K562 (cell line): ENCODE measurements around the gene HNRNPA3. TPM values are rescaled to one million over a fixed set of nuclear protein-coding genes. Genes with fewer than 3 reads are reported as not detected.
"Not testable (repeated sequence)": the region's sequence is repeated elsewhere in the genome, so short reads cannot be mapped to it uniquely, and the experiment has no call there.

Experiments used
- ATAC-seq: fragments of 200-7000 bp; cut with Tn5 transposase; 3 replicates; pipeline ENCODE4 v1.9.1; 2020; ENCODE audit warnings: moderate library complexity
- BruUV-seq: library from RNA; stranded (reverse); fragments of 400-500 nt; replicated peaks from 2 replicates; lab custom pipeline; 2021; lab: Mats Ljungman, UMichigan
- CTCF ChIA-PET: fragments of 300-600 bp; formaldehyde crosslinking; extraction: SDS; loops from one replicate; lab custom pipeline; 2021; ENCODE audit warnings: low intra/inter-chr PET ratio; lab: Yijun Ruan, JAX
- POLR2A ChIA-PET: fragments of 300-600, 350-650 bp; sonication (Branson Sonifier 250); formaldehyde crosslinking; extraction: SDS; loops from one replicate; lab custom pipeline; 2021; ENCODE audit warnings: antibody characterized with exemption, inconsistent platforms; lab: Yijun Ruan, JAX
- DNase-seq, 4 experiments: peaks; one replicate each; pipeline versions ENCODE4 v3.0.0 to v3.0.0-alpha.2; 2011 to 2018; ENCODE audit warnings: low spot score in 3 of 4, mixed read lengths in 3 of 4; ENCODE audit errors: extremely low read depth in 1 of 4
- FAIRE-seq: peaks from 2 replicates; lab custom pipeline; 2011; peaks lifted over from hg19 to GRCh38; lab: Jason Lieb, UNC
- H2AFZ ChIP-seq: 2 replicates; pipeline ENCODE4 v1.6.0; 2011; ENCODE audit warnings: low read depth, low read length, control low read depth, inconsistent platforms
- H3K27ac ChIP-seq: fragments of 200-600 bp; 3 replicates; pipeline ENCODE4 v1.8.0; 2011; ENCODE audit warnings: low read depth, mild to moderate bottlenecking, control low read depth, inconsistent platforms, low read length, moderate library complexity, mixed read lengths; ENCODE audit errors: extremely low read depth
- H3K27me3 ChIP-seq, 2 experiments: fragments of 300-600 bp in 1 of 2; 2 replicates in 1 of 2; 3 replicates in 1 of 2; pipeline versions ENCODE4 v1.6.0 to v1.8.0; 2011; ENCODE audit warnings: inconsistent platforms in 2 of 2, low read length in 2 of 2, mild to moderate bottlenecking in 1 of 2, mixed read lengths in 1 of 2, moderate library complexity in 1 of 2; ENCODE audit not compliant: control insufficient read depth in 2 of 2, insufficient read depth in 2 of 2
- H3K36me3 ChIP-seq: fragments of 300-600 bp; 3 replicates; pipeline ENCODE4 v1.8.0; 2011; ENCODE audit warnings: mild to moderate bottlenecking, low read length, inconsistent platforms; ENCODE audit not compliant: control insufficient read depth, insufficient read depth
- H3K4me1 ChIP-seq, 2 experiments: fragments of 200-600 bp in 1 of 2; replicated peaks in 1 of 2; 2 replicates in 1 of 2; 3 replicates in 1 of 2; pipeline versions ENCODE4 v1.5.1 to v1.8.0; 2011; ENCODE audit warnings: inconsistent platforms in 2 of 2, low read length in 2 of 2, mild to moderate bottlenecking in 1 of 2, mixed read lengths in 1 of 2, moderate library complexity in 1 of 2; ENCODE audit not compliant: control insufficient read depth in 2 of 2, insufficient read depth in 2 of 2
- H3K4me2 ChIP-seq: 2 replicates; pipeline ENCODE4 v1.6.1; 2011; ENCODE audit warnings: low read length, control low read depth, inconsistent platforms, mixed read lengths; ENCODE audit not compliant: insufficient read depth
- H3K4me3 ChIP-seq: fragments of 200-600 bp; sonication (generic), shearing (Covaris generic); 2 replicates; pipeline ENCODE4 v1.5.1; 2016; ENCODE audit warnings: control low read depth, inconsistent platforms
- H3K79me2 ChIP-seq: fragments of 200-600 bp; 3 replicates; pipeline ENCODE4 v1.8.0; 2011; ENCODE audit warnings: low read length, inconsistent platforms; ENCODE audit not compliant: control insufficient read depth, insufficient read depth
- H3K9ac ChIP-seq, 2 experiments: 2 replicates each; pipeline versions ENCODE4 v1.6.0 to v1.6.1; 2011; ENCODE audit warnings: low read depth in 2 of 2, low read length in 2 of 2, control low read depth in 1 of 2, inconsistent platforms in 1 of 2, mild to moderate bottlenecking in 1 of 2, mixed read lengths in 1 of 2; ENCODE audit not compliant: insufficient read depth in 1 of 2
- H3K9me1 ChIP-seq: one replicate; pipeline ENCODE4 v1.6.0; 2011; ENCODE audit warnings: inconsistent platforms, mild to moderate bottlenecking, low read length, moderate library complexity; ENCODE audit not compliant: control insufficient read depth, insufficient read depth
- H3K9me3 ChIP-seq: replicated peaks from 2 replicates; pipeline ENCODE4 v1.5.1; 2011; ENCODE audit warnings: low read depth, low read length, inconsistent platforms; ENCODE audit not compliant: control insufficient read depth, insufficient read depth
- H4K20me1 ChIP-seq: replicated peaks from 2 replicates; pipeline ENCODE4 v1.6.1; 2011; ENCODE audit warnings: low read length, inconsistent platforms, mixed read lengths; ENCODE audit not compliant: control insufficient read depth, insufficient read depth
- BACH1 ChIP-seq: fragments of 200-800 bp; sonication (Bioruptor generic); IDR thresholded peaks from 2 replicates; pipeline ENCODE4 v1.6.1; 2016; ENCODE audit warnings: missing genetic modification characterization, missing compliant biosample characterization
- MCM2 ChIP-seq: fragments of 450-650 bp; IDR thresholded peaks from 2 replicates; pipeline ENCODE4 v1.6.1; 2017; ENCODE audit warnings: low read depth, mild to moderate bottlenecking
- OTX1 ChIP-seq: fragments of 450-650 bp; formaldehyde crosslinking; IDR thresholded peaks from 2 replicates; pipeline ENCODE4 v1.4.0; 2022; ENCODE audit warnings: mild to moderate bottlenecking
- PURB ChIP-seq: sonication (generic); formaldehyde crosslinking; IDR thresholded peaks from 2 replicates; pipeline ENCODE4 v1.9.0; 2021; ENCODE audit warnings: low read depth, mild to moderate bottlenecking, missing genetic modification reagents
- RFX7 ChIP-seq: fragments of 250-450 bp; sonication (Bioruptor Pico); IDR thresholded peaks from 2 replicates; pipeline ENCODE4 v1.5.1; 2021; ENCODE audit warnings: mild to moderate bottlenecking
- TCF3 ChIP-seq: sonication (generic); formaldehyde crosslinking; IDR thresholded peaks from 2 replicates; pipeline ENCODE4 v1.4.0; 2020; ENCODE audit warnings: mild to moderate bottlenecking, missing genetic modification reagents
- TOE1 ChIP-seq, 2 experiments: fragments of 450-650 bp in 1 of 2; sonication (generic) in 1 of 2; formaldehyde crosslinking in 1 of 2; IDR thresholded peaks; 2 replicates each; pipeline versions ENCODE4 v1.7.1 to v1.8.0; 2016 to 2022; ENCODE audit warnings: borderline replicate concordance in 2 of 2, mild to moderate bottlenecking in 2 of 2, antibody characterized with exemption in 1 of 2, inconsistent platforms in 1 of 2, low read depth in 1 of 2, missing genetic modification reagents in 1 of 2, moderate library complexity in 1 of 2
- WGBS: fragments of 100-300 bp; shearing (Covaris generic); methylation state at CpG from one replicate; pipeline ENCODE4 v1.1.6; 2016; ENCODE audit warnings: low coverage, mixed read lengths; ENCODE audit not compliant: insufficient coverage; ENCODE audit errors: missing lambda C conversion rate; 5-methylcytosine and 5-hydroxymethylcytosine counted together
- in situ Hi-C: fragments of 300-500 bp; cut with MboI; formaldehyde crosslinking; loops from 4 replicates; pipeline ENCODE4 v1.15.0; 2018; ENCODE audit warnings: inconsistent platforms, mixed read lengths
- intact Hi-C: fragments of 100-400 bp; cut with micrococcal nuclease; formaldehyde crosslinking; loops from 2 replicates; pipeline ENCODE4 v1.14.2; 2022
- polyA plus RNA-seq, 8 experiments: library from polyadenylated mRNA; depleted of rRNA in 4 of 8; stranded (reverse) in 5 of 8; unstranded in 3 of 8; fragments of >200 nt; fragmentation: Nextera tagmentation in 2 of 8; fragmentation: Illumina TruSeq in 1 of 8; extraction: Ambion mirVana in 2 of 8; extraction: Trizol in 1 of 8; gene quantifications; 2 replicates each; pipeline versions ENCODE4 v1.2.1 to v1.2.3, GENCODE V29; 2011 to 2014; ENCODE audit warnings: inconsistent platforms in 1 of 8, missing spikeins in 1 of 8
- total RNA-seq, 7 experiments: library from RNA; depleted of rRNA in 6 of 7; stranded (reverse); fragments of >200 nt in 6 of 7; fragmentation: Illumina TruSeq in 2 of 7; extraction: Trizol in 2 of 7; gene quantifications; 2 replicates each; pipeline versions ENCODE4 v1.2.1 to v1.2.3, GENCODE V29; 2011 to 2021; ENCODE audit warnings: low replicate concordance in 1 of 7
- TF ChIP-seq, protein P1 (sequence below), 2 experiments: fragments of 450-650 bp in 1 of 2; sonication (generic) in 1 of 2; formaldehyde crosslinking in 1 of 2; IDR thresholded peaks in 1 of 2; conservative IDR thresholded peaks in 1 of 2; 2 replicates each; pipeline versions ENCODE4 v1.6.1 to v1.8.1; 2016 to 2023; ENCODE audit warnings: mild to moderate bottlenecking in 2 of 2, moderate library complexity in 2 of 2, inconsistent platforms in 1 of 2, missing genetic modification reagents in 1 of 2
- TF ChIP-seq, protein P2 (sequence below): fragments of 150-350 bp; conservative IDR thresholded peaks from 2 replicates; pipeline ENCODE4 v1.6.1; 2014; ENCODE audit warnings: low read length

HNRNPA3 gene
- total and polyA plus RNA-seq, 9 of the 15 experiments (the other 6 are each of a cell fraction or from before 2014, with no cell fraction given): 72.8 to 428 (median 192) TPM

DNA sequence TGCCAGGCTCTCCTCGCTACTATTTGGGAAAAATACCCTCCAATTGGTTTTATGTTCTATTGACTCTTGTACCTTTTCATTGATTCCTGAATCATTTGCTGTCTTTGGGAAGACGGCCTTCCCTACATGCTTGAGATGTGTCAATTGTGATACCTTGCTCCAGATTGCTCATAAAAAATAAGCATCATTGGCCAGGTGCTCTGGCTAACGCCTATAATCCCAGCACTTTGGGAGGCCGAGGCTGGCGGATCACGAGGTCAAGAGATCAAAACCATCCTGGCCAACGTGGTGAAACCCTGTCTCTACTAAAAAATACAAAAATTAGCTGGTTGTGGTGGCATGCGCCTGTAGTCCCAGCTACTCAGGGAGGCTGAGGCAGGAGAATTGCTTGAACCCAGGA lies 54.4 kb downstream of the HNRNPA3 start:
- intact Hi-C loops: loop anchor here (5.0 to 10.0 kb wide), 3 partner anchors 125 to 348 kb away; partner anchors contain the start of gene AGPS
- H3K27me3 ChIP-seq; in situ Hi-C loops; H3K9ac ChIP-seq; H3K4me2 ChIP-seq; CTCF ChIA-PET; BruUV-seq; DNase-seq; H3K9me3 ChIP-seq; ATAC-seq; H3K36me3 ChIP-seq; H3K27ac ChIP-seq; FAIRE-seq; H3K9me1 ChIP-seq; H3K4me3 ChIP-seq; H2AFZ ChIP-seq; H4K20me1 ChIP-seq; TF ChIP-seq TOE1 (IDR thresholded peaks at IDR 0.05; ENCODE audit: borderline replicate concordance): not testable (repeated sequence)
- TF ChIP-seq OTX1 (CRISPR knock-in tag) (0 out of 2 replicates have a peak, but pooled peaks have one; percentile 36), TOE1 (CRISPR knock-in tag; IDR thresholded peaks at IDR 0.05; ENCODE audit: borderline replicate concordance, low read depth) (0 out of 2 replicates have a peak, but pooled peaks have one; percentile 4)
- 83% methylated on average over 8 of the region's 8 CpGs for WGBS
- peaks cover 16 to 31% of the 10 kb centered on the region in 2 experiments for H3K4me1 ChIP-seq
- H3K79me2 ChIP-seq: peaks cover 25% of the 10 kb centered on the region
- POLR2A ChIA-PET: interaction anchor here (1.0 to 12.9 kb wide), 5 partner anchors 14 to 46 kb away, joined by 3 to 199 read pairs (median 12); no protein-coding TSS in a partner anchor

DNA sequence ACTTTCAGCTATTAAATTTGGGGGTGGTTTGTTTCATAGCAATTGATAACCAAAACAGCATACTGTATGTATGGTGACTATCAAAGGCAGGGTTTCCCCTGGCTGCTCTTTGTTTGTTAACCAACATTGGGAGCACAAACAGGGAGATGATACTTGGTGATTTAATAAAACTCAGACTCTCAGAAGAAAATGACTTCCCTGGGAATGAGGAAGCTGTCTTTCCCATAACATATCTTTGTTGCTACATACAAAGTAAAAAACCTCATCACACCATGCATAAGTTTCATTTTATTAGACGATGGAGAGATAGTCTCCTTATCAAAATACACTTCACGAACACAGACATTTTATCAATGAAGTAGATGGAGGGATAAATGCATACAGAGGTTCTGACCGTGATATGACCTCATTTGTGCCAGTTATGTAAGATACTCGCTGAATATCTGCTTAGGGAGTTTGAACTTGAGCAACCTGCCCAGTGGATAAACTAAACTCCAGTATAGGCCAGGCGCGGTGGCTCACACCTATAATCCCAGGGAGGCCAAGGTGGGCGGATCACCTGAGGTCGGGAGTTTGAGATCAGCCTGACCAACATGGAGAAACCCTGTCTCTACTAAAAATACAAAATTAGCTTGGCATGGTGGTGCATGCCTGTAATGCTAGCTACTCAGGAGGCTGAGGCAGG lies 55.7 kb downstream of the HNRNPA3 start:
- FAIRE-seq: no peak
- TF ChIP-seq, protein P1, sequence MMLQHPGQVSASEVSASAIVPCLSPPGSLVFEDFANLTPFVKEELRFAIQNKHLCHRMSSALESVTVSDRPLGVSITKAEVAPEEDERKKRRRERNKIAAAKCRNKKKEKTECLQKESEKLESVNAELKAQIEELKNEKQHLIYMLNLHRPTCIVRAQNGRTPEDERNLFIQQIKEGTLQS (IDR thresholded peaks at IDR 0.05): peak; percentile 20; the same call in 1 of the 2 replicates
- TF ChIP-seq, protein P1 (CRISPR knock-in tag; conservative IDR thresholded peaks at IDR 0.05): no peak
- TF ChIP-seq, protein P2, sequence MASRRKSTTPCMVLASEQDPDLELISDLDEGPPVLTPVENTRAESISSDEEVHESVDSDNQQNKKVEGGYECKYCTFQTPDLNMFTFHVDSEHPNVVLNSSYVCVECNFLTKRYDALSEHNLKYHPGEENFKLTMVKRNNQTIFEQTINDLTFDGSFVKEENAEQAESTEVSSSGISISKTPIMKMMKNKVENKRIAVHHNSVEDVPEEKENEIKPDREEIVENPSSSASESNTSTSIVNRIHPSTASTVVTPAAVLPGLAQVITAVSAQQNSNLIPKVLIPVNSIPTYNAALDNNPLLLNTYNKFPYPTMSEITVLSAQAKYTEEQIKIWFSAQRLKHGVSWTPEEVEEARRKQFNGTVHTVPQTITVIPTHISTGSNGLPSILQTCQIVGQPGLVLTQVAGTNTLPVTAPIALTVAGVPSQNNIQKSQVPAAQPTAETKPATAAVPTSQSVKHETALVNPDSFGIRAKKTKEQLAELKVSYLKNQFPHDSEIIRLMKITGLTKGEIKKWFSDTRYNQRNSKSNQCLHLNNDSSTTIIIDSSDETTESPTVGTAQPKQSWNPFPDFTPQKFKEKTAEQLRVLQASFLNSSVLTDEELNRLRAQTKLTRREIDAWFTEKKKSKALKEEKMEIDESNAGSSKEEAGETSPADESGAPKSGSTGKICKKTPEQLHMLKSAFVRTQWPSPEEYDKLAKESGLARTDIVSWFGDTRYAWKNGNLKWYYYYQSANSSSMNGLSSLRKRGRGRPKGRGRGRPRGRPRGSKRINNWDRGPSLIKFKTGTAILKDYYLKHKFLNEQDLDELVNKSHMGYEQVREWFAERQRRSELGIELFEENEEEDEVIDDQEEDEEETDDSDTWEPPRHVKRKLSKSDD: no peak
- TF ChIP-seq BACH1 (tag): no peak
- TF ChIP-seq RFX7: no peak
- no peak for TF ChIP-seq MCM2
- TF ChIP-seq TCF3 (CRISPR knock-in tag): no peak
- TF ChIP-seq PURB (CRISPR knock-in tag): no peak

More for the DNA sequence above, 55.7 kb downstream of the HNRNPA3 start:
- Histone ChIP-seq H3K9ac (no peak overlapping the region), H3K9me3 (no peaks in the 10 kb centered on the region), H3K4me1 (peaks cover 12 to 31% of the 10 kb centered on the region in 2 experiments), H3K9me1 (no peaks in the 10 kb centered on the region), H3K4me3 (no peak overlapping the region), H3K4me2 (no peak overlapping the region), H3K36me3 (no peaks in the 10 kb centered on the region), H4K20me1 (no peaks in the 10 kb centered on the region), H2AFZ (no peak overlapping the region), H3K27ac (no peak overlapping the region), H3K27me3 (no peaks in the 10 kb centered on the region), H3K79me2 (peaks cover 11% of the 10 kb centered on the region)
- no TSS peak for BruUV-seq
- ATAC-seq: no peak
- WGBS: 39% methylated on average over 8 of the region's 8 CpGs
- ChIA-PET POLR2A (interaction anchor here (1.0 to 12.9 kb wide), 3 partner anchors 8 to 16 kb away, joined by 4 to 199 read pairs (median 199); no protein-coding TSS in a partner anchor), CTCF (no interaction called here)
- intact Hi-C loops: loop anchor here (5.0 to 10.0 kb wide), 3 partner anchors 124 to 346 kb away; partner anchors contain the start of gene AGPS
- DNase-seq: no peak
- in situ Hi-C loops: no loop called here
